Ovary (tissue), 3 donors: ENCODE measurements around the gene NCAN.

Experiments
- POLR2A ChIP-seq: fragments of 450-650 bp; IDR thresholded peaks from one replicate; pipeline ENCODE4 v1.6.1; 2017; ENCODE audit warnings: antibody characterized with exemption, mild to moderate bottlenecking, moderate library complexity
- TF ChIP-seq, protein P1 (sequence below), 3 donors: fragments of 450-650 bp in 2 of 3; fragments of 200-600 bp in 1 of 3; IDR thresholded peaks; one replicate each; pipeline versions ENCODE4 v1.5.1 to v1.8.0; 2016 to 2022; ENCODE audit warnings: antibody characterized with exemption in 3 of 3, mild to moderate bottlenecking in 1 of 3
- donor health status: DM: no; HTN: no; CAD: no.

GRCh38 chr19:19204181-19204580 lies 7.6 kb upstream of the NCAN start:
- TF ChIP-seq, protein P1, sequence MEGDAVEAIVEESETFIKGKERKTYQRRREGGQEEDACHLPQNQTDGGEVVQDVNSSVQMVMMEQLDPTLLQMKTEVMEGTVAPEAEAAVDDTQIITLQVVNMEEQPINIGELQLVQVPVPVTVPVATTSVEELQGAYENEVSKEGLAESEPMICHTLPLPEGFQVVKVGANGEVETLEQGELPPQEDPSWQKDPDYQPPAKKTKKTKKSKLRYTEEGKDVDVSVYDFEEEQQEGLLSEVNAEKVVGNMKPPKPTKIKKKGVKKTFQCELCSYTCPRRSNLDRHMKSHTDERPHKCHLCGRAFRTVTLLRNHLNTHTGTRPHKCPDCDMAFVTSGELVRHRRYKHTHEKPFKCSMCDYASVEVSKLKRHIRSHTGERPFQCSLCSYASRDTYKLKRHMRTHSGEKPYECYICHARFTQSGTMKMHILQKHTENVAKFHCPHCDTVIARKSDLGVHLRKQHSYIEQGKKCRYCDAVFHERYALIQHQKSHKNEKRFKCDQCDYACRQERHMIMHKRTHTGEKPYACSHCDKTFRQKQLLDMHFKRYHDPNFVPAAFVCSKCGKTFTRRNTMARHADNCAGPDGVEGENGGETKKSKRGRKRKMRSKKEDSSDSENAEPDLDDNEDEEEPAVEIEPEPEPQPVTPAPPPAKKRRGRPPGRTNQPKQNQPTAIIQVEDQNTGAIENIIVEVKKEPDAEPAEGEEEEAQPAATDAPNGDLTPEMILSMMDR (IDR thresholded peaks at IDR 0.05): no peak
- no peak for TF ChIP-seq POLR2A
